ENCODE measurements around the gene RFNG. TPM values are rescaled to one million over a fixed set of nuclear protein-coding genes. Genes with fewer than 3 reads are reported as not detected.

RFNG gene
- total and polyA plus RNA-seq, 2 of the 4 experiments (the other 2 are of a cell fraction): 6.8 to 47.3 TPM

DNA sequence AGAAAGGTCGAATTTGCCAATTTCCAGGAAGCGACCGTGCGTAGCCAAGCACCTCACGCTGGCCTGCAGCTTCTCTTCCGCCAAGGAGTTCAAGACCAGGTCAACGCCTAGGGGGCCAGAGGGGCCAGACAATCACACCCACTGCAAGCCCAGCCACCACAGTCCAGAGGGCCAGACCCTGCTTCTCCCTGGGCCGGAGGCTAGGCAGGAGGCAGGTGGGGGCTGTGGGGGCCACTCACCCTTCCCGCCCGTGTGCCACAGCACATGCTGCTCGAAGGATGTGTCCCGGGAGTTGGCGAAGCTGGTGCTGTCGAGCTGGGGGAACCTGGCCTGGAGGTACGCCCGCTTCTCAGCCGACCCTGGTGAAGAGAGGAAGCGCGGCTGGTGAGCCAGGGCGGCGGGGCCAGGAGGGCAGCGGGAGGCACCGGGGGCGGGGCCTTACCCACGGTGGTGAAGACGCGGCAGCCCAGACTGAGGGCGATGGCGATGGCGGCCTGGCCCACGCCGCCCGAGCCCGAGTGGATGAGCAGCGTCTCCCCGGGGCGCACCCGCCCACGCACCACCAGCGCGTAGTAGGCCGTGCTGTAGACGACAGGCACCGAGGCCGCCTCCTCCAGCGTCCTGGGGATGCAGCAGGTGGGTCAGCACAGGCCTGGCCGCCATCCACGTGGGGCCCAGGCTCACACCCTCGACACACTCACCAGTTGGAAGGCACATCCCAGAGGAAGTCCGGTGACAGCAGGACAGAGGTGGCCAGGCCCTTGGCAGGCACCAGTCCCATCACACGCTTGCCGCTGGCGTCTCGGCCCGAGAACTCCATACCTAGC, 32.1 kb upstream of the RFNG start:
- H3K4me1 ChIP-seq (ENCODE audit: control insufficient read depth, insufficient read depth, low read length): no peaks in the 10 kb centered on the region
- H3K4ac ChIP-seq (ENCODE audit: low read depth, low read length): no peak overlapping the region
- 93% methylated on average over 40 of the region's 55 CpGs; no CpG with 5 or more reads in 1 of the 2 experiments for WGBS, 2 experiments (ENCODE audit: extremely low coverage in 2 of 2, insufficient read length in 1 of 2)
- H3K23ac ChIP-seq (ENCODE audit: low read depth, low read length): no peak overlapping the region
- H3K9me3 ChIP-seq (ENCODE audit: control insufficient read depth, insufficient read depth, low read length): no peaks in the 10 kb centered on the region
- TF ChIP-seq POLR2A (IDR thresholded peaks at IDR 0.05; ENCODE audit: low read depth, low read length) (no peak), CHD1 (IDR thresholded peaks at IDR 0.05; ENCODE audit: low read depth, low read length) (no peak), FOS (IDR thresholded peaks at IDR 0.05; ENCODE audit: low read depth, low read length) (no peak), RCOR1 (IDR thresholded peaks at IDR 0.05; ENCODE audit: insufficient replicate concordance, low read length) (no peak), MAFK (IDR thresholded peaks at IDR 0.05; ENCODE audit: low read depth, low read length) (no peak), SMC3 (IDR thresholded peaks at IDR 0.05; ENCODE audit: low read depth, low read length) (no peak), CEBPB (IDR thresholded peaks at IDR 0.05; ENCODE audit: low read depth, low read length) (no peak), MXI1 (IDR thresholded peaks at IDR 0.05; ENCODE audit: borderline replicate concordance, low read depth, low read length) (no peak), RFX5 (IDR thresholded peaks at IDR 0.05; ENCODE audit: low read depth, low read length) (no peak), BHLHE40 (IDR thresholded peaks at IDR 0.05; ENCODE audit: low read depth, low read length) (no peak)
- TF ChIP-seq, protein P1, sequence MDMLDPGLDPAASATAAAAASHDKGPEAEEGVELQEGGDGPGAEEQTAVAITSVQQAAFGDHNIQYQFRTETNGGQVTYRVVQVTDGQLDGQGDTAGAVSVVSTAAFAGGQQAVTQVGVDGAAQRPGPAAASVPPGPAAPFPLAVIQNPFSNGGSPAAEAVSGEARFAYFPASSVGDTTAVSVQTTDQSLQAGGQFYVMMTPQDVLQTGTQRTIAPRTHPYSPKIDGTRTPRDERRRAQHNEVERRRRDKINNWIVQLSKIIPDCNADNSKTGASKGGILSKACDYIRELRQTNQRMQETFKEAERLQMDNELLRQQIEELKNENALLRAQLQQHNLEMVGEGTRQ (IDR thresholded peaks at IDR 0.05; ENCODE audit: low read depth, low read length): no peak
- TF ChIP-seq, protein P2, sequence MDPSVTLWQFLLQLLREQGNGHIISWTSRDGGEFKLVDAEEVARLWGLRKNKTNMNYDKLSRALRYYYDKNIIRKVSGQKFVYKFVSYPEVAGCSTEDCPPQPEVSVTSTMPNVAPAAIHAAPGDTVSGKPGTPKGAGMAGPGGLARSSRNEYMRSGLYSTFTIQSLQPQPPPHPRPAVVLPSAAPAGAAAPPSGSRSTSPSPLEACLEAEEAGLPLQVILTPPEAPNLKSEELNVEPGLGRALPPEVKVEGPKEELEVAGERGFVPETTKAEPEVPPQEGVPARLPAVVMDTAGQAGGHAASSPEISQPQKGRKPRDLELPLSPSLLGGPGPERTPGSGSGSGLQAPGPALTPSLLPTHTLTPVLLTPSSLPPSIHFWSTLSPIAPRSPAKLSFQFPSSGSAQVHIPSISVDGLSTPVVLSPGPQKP (IDR thresholded peaks at IDR 0.05; ENCODE audit: borderline replicate concordance, low read depth, low read length): no peak
- intact Hi-C loops (cut with micrococcal nuclease): no loop called here
- peaks cover 93% of the 10 kb centered on the region for H3K36me3 ChIP-seq (ENCODE audit: control insufficient read depth, insufficient read depth, low read length)
- H3K4me3 ChIP-seq (ENCODE audit: insufficient read depth, low read depth, low read length): no peak overlapping the region
- no peak overlapping the region for H4K8ac ChIP-seq (ENCODE audit: low read depth in 2 of 2, low read length in 2 of 2)
- dilution Hi-C loops (cut with HindIII; ENCODE audit: low sequenced_read_pairs, unreplicated experiment): no loop called here
- H3K14ac ChIP-seq (replicated peaks; ENCODE audit: low read depth, low read length): no peak overlapping the region
- ATAC-seq (ENCODE audit: low read depth): no peak
- BruUV-seq (replicated peaks): no TSS peak
- H2AK5ac ChIP-seq (ENCODE audit: low read depth, low read length): no peak overlapping the region
- in situ Hi-C loops (cut with MboI; ENCODE audit: low sequenced_read_pairs): no loop called here
- no peaks in the 10 kb centered on the region for H3K27me3 ChIP-seq (ENCODE audit: control insufficient read depth, insufficient read depth, low read length)
- CTCF ChIA-PET: no interaction called here
- H3K56ac ChIP-seq (ENCODE audit: extremely low read depth, insufficient read depth, low read length): no peak overlapping the region
- POLR2A ChIA-PET (ENCODE audit: unreplicated experiment): no interaction called here
- H3K18ac ChIP-seq (ENCODE audit: low read depth, low read length): no peak overlapping the region
- H2BK120ac ChIP-seq (ENCODE audit: low read depth, low read length): no peak overlapping the region
- H4K5ac ChIP-seq (ENCODE audit: low read depth, low read length): no peak overlapping the region
- no peak overlapping the region for H2AK9ac ChIP-seq (replicated peaks; ENCODE audit: low read depth, low read length, poor library complexity)
- no peaks in the 10 kb centered on the region; the same call in none of the 2 replicates for H4K20me1 ChIP-seq (ENCODE audit: insufficient read depth, low read length)
- no peak overlapping the region for H2AFZ ChIP-seq (replicated peaks; ENCODE audit: low read length, poor library complexity)
- H3K4me2 ChIP-seq (ENCODE audit: low read depth, low read length): no peak overlapping the region
- no peaks in the 10 kb centered on the region for H3K9me1 ChIP-seq (ENCODE audit: insufficient read depth, low read length)
- H3K27ac ChIP-seq (ENCODE audit: insufficient read depth, low read length): no peak overlapping the region
- no peak overlapping the region for H4K91ac ChIP-seq (ENCODE audit: insufficient read depth, low read depth, low read length)
- no peak overlapping the region for H2BK20ac ChIP-seq (ENCODE audit: low read depth, low read length)
- no peaks in the 10 kb centered on the region; a peak in 1 of 4 replicates for H3K79me1 ChIP-seq (ENCODE audit: low read depth in 1 of 2, low read length in 2 of 2)
- DNase-seq: no peak
- no peak overlapping the region for H2BK15ac ChIP-seq (ENCODE audit: low read depth, low read length)
- no peak overlapping the region for H2BK5ac ChIP-seq (ENCODE audit: low read depth, low read length, poor library complexity, severe bottlenecking)
- H3K9ac ChIP-seq (ENCODE audit: low read depth, low read length): no peak overlapping the region
